Parathyroid adenoma (tissue), 2 donors: ENCODE results near the gene KCTD14.

Experiments used
- H2AFZ ChIP-seq: fragments of 300-600 bp; sonication (generic); one replicate; pipeline ENCODE4 v1.7.0; 2017; ENCODE audit warnings: antibody characterized with exemption, mild to moderate bottlenecking
- H3K27ac ChIP-seq: fragments of 300-600 bp; sonication (generic); one replicate; pipeline ENCODE4 v1.7.0; 2017
- H3K27me3 ChIP-seq: fragments of 300-600 bp; sonication (generic); one replicate; pipeline ENCODE4 v1.7.0; 2017; ENCODE audit warnings: low read length; ENCODE audit not compliant: control insufficient read depth, insufficient read depth
- H3K36me3 ChIP-seq: fragments of 300-600 bp; sonication (generic); one replicate; pipeline ENCODE4 v1.7.0; 2017; ENCODE audit warnings: low read length; ENCODE audit not compliant: control insufficient read depth, insufficient read depth
- H3K4me1 ChIP-seq: fragments of 300-600 bp; sonication (generic); one replicate; pipeline ENCODE4 v1.7.0; 2017; ENCODE audit warnings: control low read depth
- H3K4me2 ChIP-seq: fragments of 300-600 bp; sonication (generic); one replicate; pipeline ENCODE4 v1.7.0; 2017; ENCODE audit warnings: low read length
- H3K4me3 ChIP-seq: fragments of 300-600 bp; sonication (generic); one replicate; pipeline ENCODE4 v1.7.0; 2017; ENCODE audit warnings: low read depth, low read length
- H3K79me2 ChIP-seq: fragments of 300-600 bp; sonication (generic); one replicate; pipeline ENCODE4 v1.7.0; 2017; ENCODE audit warnings: control low read depth
- H3K9ac ChIP-seq: fragments of 300-600 bp; sonication (generic); one replicate; pipeline ENCODE4 v1.7.0; 2017; ENCODE audit warnings: mild to moderate bottlenecking
- H3K9me3 ChIP-seq: fragments of 300-600 bp; sonication (generic); one replicate; pipeline ENCODE4 v1.7.0; 2017; ENCODE audit warnings: low read length; ENCODE audit not compliant: control insufficient read depth
- TF ChIP-seq, protein P1 (sequence below): fragments of 300-600 bp; sonication (generic); IDR thresholded peaks from one replicate; pipeline ENCODE4 v1.7.0; 2017; ENCODE audit warnings: antibody characterized with exemption, mild to moderate bottlenecking
- donor health status: primary hyperparathyroidism.

The KCTD14 gene

DNA sequence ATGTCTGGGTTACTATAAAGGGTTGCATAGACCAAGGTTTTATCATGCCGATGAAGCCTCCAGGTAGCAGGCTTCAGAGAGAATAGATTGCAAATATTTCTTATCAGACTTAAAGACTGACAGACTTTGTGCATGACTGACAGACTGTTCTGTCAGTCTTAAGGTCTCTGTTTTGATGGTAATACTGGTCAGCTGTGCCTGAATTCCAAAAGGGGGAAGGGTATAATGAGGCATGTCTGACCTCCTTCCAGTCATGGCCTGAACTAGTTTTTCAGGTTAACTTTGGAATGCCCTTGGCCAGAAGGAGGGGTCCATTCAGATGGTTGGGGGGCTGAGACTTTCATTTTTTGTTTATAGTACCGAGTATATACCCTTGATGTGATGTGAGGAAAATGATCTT lies 4.7 kb upstream of the KCTD14 start:
- TF ChIP-seq, protein P1, sequence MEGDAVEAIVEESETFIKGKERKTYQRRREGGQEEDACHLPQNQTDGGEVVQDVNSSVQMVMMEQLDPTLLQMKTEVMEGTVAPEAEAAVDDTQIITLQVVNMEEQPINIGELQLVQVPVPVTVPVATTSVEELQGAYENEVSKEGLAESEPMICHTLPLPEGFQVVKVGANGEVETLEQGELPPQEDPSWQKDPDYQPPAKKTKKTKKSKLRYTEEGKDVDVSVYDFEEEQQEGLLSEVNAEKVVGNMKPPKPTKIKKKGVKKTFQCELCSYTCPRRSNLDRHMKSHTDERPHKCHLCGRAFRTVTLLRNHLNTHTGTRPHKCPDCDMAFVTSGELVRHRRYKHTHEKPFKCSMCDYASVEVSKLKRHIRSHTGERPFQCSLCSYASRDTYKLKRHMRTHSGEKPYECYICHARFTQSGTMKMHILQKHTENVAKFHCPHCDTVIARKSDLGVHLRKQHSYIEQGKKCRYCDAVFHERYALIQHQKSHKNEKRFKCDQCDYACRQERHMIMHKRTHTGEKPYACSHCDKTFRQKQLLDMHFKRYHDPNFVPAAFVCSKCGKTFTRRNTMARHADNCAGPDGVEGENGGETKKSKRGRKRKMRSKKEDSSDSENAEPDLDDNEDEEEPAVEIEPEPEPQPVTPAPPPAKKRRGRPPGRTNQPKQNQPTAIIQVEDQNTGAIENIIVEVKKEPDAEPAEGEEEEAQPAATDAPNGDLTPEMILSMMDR = no peak
- no peaks in the 10 kb centered on the region for H3K79me2 ChIP-seq
- H3K36me3 ChIP-seq = no peaks in the 10 kb centered on the region
- no peak overlapping the region for H3K4me2 ChIP-seq
- no peaks in the 10 kb centered on the region for H3K9me3 ChIP-seq
- no peaks in the 10 kb centered on the region for H3K27me3 ChIP-seq
- H2AFZ ChIP-seq = no peak overlapping the region
- no peak overlapping the region for H3K27ac ChIP-seq
- no peak overlapping the region for H3K4me3 ChIP-seq
- H3K4me1 ChIP-seq = peaks cover 12% of the 10 kb centered on the region
- no peak overlapping the region for H3K9ac ChIP-seq

DNA sequence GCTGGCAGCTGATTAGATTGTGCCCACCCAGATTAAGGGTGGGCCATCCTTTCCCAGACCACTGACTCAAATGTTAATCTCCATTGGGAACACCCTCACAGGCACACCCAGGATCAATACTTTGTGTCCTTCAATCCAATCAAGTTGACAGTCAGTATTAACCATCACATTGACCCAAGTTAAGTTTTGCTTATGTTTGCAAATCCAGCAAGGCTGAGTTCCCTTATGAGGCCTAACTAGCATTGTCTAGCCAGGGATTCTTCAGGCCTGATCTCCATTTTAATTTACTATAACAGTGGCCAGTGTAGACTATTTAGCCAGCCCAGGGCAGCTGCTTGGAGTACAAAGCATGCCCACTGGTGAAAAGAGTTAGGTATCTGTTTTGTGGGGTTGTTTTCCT lies 2.3 kb upstream of the KCTD14 start:
- no peak overlapping the region for H3K4me3 ChIP-seq
- no peak overlapping the region for H3K9ac ChIP-seq
- TF ChIP-seq, protein P1 = no peak
- no peak overlapping the region for H2AFZ ChIP-seq
- no peaks in the 10 kb centered on the region for H3K9me3 ChIP-seq
- no peak overlapping the region for H3K4me2 ChIP-seq
- peaks cover 6% of the 10 kb centered on the region for H3K4me1 ChIP-seq
- H3K27me3 ChIP-seq = no peaks in the 10 kb centered on the region
- H3K79me2 ChIP-seq = no peaks in the 10 kb centered on the region
- H3K27ac ChIP-seq = no peak overlapping the region
- no peaks in the 10 kb centered on the region for H3K36me3 ChIP-seq

DNA sequence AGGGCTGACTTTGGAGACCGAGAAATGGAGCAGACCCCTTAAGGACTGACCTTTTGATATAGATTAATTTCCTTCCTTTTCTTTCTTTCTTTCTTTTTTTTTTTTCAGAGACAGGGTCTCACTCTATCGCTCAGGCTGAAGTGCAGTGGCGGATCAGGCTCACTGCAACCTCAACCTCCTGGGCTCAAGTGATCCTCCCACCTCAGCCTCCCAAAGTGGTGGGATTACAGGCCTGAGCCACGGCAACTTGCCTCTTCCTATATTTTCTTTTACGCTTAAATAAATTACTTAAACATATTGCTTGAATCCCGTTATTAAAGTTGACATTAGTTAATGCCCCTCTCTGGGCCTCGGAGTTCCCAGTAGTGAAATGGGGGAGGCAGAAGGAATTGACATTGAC lies 350 bp upstream of the KCTD14 start:
- peak overlapping the region; percentile 84 for H3K27ac ChIP-seq
- H2AFZ ChIP-seq = peak overlapping the region; percentile 82
- no peaks in the 10 kb centered on the region for H3K27me3 ChIP-seq
- H3K79me2 ChIP-seq = no peaks in the 10 kb centered on the region
- H3K4me2 ChIP-seq = peak overlapping the region; percentile 83
- H3K9me3 ChIP-seq = no peaks in the 10 kb centered on the region
- peak overlapping the region; percentile 49 for H3K4me3 ChIP-seq
- H3K4me1 ChIP-seq = peaks cover 3% of the 10 kb centered on the region
- no peaks in the 10 kb centered on the region for H3K36me3 ChIP-seq
- H3K9ac ChIP-seq = no peak overlapping the region
- TF ChIP-seq, protein P1 = no peak

DNA sequence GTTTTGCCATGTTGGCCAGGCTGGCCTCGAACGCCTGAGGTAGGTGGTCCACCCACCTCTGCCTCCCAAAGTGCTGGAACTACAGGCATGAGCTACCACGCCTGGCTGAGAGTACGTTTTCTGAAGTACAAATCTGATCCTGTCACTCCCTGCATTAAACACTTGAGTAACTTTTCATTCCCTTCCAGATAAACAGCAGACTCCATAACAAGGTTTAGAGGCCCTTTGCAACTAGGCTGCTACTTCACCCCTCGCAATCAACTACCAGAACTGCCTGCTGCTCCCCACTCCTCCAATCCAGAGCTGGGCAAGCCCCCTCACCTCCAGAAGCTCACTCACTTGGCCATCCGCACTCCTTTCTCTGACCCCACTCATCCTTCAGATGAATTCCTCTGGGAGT lies 1.5 kb downstream of the KCTD14 start:
- H3K4me3 ChIP-seq = no peak overlapping the region
- TF ChIP-seq, protein P1 = no peak
- H3K79me2 ChIP-seq = no peaks in the 10 kb centered on the region
- peaks cover 3% of the 10 kb centered on the region for H3K4me1 ChIP-seq
- H3K27me3 ChIP-seq = no peaks in the 10 kb centered on the region
- no peaks in the 10 kb centered on the region for H3K36me3 ChIP-seq
- no peak overlapping the region for H3K9ac ChIP-seq
- H2AFZ ChIP-seq = no peak overlapping the region
- no peaks in the 10 kb centered on the region for H3K9me3 ChIP-seq
- peak overlapping the region; percentile 84 for H3K27ac ChIP-seq
- no peak overlapping the region for H3K4me2 ChIP-seq

DNA sequence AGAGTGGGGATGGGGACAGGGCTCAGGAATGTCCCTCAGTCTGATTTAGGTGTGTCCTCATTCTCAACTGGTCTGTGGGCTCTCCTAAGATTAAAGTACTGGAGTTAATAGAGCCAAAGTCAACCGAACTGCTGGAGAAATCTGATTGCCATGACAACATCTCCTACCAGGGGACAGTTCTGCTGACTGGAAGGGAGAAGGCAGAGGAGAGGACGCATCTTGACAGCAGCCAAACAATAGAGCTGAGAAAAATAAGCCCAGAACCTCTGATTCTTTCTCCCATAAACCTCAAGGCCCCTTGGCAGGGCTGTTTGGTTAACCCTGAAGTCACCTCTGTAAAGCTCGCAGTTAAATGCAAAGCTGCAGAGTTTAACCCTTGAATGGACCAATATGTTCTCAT lies 2.8 kb downstream of the KCTD14 start:
- H3K9me3 ChIP-seq = no peaks in the 10 kb centered on the region
- H3K27ac ChIP-seq = peak overlapping the region; percentile 5
- H3K27me3 ChIP-seq = no peaks in the 10 kb centered on the region
- H3K79me2 ChIP-seq = no peaks in the 10 kb centered on the region
- H3K4me2 ChIP-seq = no peak overlapping the region
- H3K4me1 ChIP-seq = peaks cover 3% of the 10 kb centered on the region
- H3K4me3 ChIP-seq = no peak overlapping the region
- H3K9ac ChIP-seq = no peak overlapping the region
- TF ChIP-seq, protein P1 = no peak
- H3K36me3 ChIP-seq = no peaks in the 10 kb centered on the region
- no peak overlapping the region for H2AFZ ChIP-seq
